Measurements from ENCODE around the gene FUT2.

Gene FUT2

GRCh38 chr19:48724796-48725753, 29.3 kb downstream of the FUT2 start:
- no peak for TF ChIP-seq CTCF (IDR thresholded peaks at IDR 0.05; ENCODE audit: insufficient read depth, missing control alignments)
- FAIRE-seq = no peak
- DNase-seq (ENCODE audit: insufficient read length, low spot score) = no peak

DNA sequence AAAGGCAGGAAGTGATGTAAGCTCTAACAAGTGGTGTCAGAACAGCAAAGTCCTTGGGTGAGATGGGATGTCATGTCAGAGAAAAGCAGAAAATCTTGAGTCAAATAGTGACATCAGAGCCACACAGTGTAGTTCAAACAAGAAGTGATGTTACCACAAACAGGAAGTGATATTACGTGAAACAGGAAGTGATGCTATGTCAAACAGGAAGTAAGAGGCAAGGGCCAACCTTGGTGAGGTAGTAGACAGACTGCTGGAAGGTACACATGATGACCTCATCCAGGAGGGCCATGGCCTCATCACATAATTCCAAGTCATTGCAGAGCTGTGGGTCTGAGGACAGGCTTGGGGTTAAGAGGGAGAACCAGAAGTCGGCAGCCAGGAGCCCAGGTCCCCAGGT, 30.8 kb downstream of the FUT2 start:
- no peak for TF ChIP-seq CTCF (IDR thresholded peaks at IDR 0.05; ENCODE audit: insufficient read depth, missing control alignments)
- FAIRE-seq = no peak
- no peak for DNase-seq (ENCODE audit: insufficient read length, low spot score)

DNA sequence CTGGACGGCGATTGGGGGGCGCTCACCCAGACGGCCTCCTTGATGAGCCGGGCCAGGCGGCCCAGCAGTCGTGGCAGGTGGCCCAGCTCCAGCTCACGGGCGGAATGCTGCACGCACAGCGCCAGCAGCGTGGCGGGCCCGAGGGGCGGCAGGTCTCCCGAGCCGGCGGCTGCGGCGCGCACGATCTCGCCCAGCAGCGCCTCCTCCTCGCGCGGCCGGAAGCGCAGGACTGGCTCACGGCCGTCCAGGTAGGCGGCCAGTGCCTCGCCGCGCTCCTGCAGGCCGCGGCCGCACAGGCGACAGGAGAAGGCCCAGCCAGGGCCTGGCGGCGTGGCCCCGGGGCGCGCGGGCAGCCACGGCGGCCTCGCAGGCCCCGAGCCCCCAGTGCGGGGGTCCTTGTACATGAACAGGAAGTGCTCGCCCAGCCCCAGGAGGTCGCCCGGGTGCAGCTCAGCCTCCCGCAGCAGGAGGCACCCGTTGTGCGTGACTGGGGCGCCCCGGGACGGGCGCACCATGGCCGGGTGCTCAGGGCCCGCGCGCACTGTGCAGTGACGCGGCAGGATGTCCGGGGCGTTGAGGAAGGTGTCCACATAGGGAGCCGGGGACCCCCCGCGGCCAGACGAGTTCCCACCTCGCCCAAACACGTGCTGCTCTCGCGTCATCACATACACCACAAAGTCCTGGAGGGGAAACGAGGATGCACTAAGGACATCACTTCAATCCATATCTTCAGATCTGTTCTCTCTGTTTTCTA, 33.3 kb downstream of the FUT2 start:
- no peak for TF ChIP-seq CTCF (IDR thresholded peaks at IDR 0.05; ENCODE audit: insufficient read depth, missing control alignments)
- DNase-seq (ENCODE audit: insufficient read length, low spot score) (no peak), FAIRE-seq (no peak)

- FAIRE-seq (no peak), DNase-seq (ENCODE audit: insufficient read length, low spot score) (no peak)
- TF ChIP-seq CTCF (IDR thresholded peaks at IDR 0.05; ENCODE audit: insufficient read depth, missing control alignments) = no peak
These were observed 35.7 kb downstream of the FUT2 start for GRCh38 chr19:48731452-48731851.

DNA sequence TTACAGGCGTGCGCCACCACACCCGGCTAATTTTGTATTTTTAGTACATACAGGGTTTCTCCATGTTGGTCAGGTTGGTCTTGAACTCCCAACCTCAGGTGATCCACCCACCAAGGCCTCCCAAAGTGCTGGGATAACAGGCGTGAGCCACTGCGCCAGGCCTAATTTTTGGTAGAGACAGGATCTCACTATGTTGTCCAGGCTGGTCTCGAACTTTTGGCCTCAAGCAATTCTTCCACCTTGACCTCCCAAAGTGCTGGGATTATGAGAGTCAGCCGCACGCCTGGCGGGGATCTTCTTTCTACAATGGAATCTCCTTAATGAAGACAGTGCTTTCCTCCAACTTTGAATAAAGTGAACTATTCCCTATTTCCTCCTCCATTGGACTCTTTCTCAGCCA, 38.9 kb downstream of the FUT2 start:
- DNase-seq (ENCODE audit: insufficient read length, low spot score) = no peak
- no peak for TF ChIP-seq CTCF (IDR thresholded peaks at IDR 0.05; ENCODE audit: insufficient read depth, missing control alignments)
- no peak for FAIRE-seq

DNA sequence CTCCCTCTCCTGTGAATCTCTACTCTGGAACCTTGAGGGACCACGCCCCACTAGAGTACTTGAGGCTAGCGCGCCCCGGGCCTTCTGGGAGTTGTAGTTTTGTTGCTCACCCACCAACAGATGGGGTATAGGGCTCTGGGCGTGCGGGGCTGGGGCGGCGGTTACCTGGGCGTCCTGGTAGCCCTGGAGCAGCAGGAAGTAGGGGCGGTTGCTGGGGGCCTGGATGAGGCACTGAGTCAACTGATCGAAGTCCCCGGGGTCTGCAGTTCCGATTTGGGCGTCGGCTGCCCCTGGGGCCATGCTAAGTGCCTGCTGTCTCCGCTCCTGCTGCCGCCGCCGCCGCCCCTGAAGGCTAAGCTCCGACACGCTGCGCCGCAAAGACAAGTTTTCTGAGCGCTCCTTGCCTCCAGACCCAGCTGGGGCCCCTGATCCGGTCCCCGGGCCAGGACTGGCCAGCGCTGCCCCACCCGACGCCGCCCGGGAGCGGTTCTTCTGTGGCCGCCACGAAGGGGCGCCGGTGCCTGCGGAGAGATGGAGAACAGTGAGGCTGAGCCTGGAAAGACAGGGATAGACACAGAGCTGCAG, 39.4 kb downstream of the FUT2 start:
- FAIRE-seq (no peak), DNase-seq (ENCODE audit: insufficient read length, low spot score) (peak; percentile 97)
- no peak for TF ChIP-seq CTCF (IDR thresholded peaks at IDR 0.05; ENCODE audit: insufficient read depth, missing control alignments)
